GM23338 (cell line): Measurements from ENCODE around the gene CCNG1. TPM values are rescaled to one million over a fixed set of nuclear protein-coding genes. Genes with fewer than 3 reads are reported as not detected.

Experiments
- ATAC-seq: fragments of 200-7000 bp; cut with Tn5 transposase; 3 replicates; pipeline ENCODE4 v1.9.1; 2020
- DNase-seq: peaks from one replicate; pipeline ENCODE4 v3.0.0-alpha.2; 2015; ENCODE audit warnings: low spot score
- H2AFZ ChIP-seq: fragments of 200-600 bp; sonication (generic); 2 replicates; pipeline ENCODE4 v1.8.0; 2016; ENCODE audit warnings: antibody characterized with exemption, mild to moderate bottlenecking, moderate library complexity
- H3F3A ChIP-seq: fragments of 200-600 bp; sonication (generic); replicated peaks from 2 replicates; pipeline ENCODE4 v1.8.0; 2017; ENCODE audit warnings: antibody characterized with exemption, mixed run types, low read depth
- H3K27ac ChIP-seq: fragments of 200-600 bp; sonication (generic); 2 replicates; pipeline ENCODE4 v1.6.1; 2016; ENCODE audit warnings: low read depth
- H3K27me3 ChIP-seq: fragments of 200-600 bp; sonication (generic); 2 replicates; pipeline ENCODE4 v1.8.0; 2016; ENCODE audit warnings: mild to moderate bottlenecking, mixed run types, moderate library complexity; ENCODE audit not compliant: insufficient read depth
- H3K36me3 ChIP-seq: fragments of 200-600 bp; sonication (generic); 2 replicates; pipeline ENCODE4 v1.8.0; 2016; ENCODE audit warnings: mild to moderate bottlenecking; ENCODE audit not compliant: insufficient read depth
- H3K4me1 ChIP-seq: fragments of 200-600 bp; sonication (generic); 2 replicates; pipeline ENCODE4 v1.8.0; 2016; ENCODE audit warnings: mild to moderate bottlenecking, moderate library complexity; ENCODE audit not compliant: insufficient read depth
- H3K4me2 ChIP-seq: fragments of 200-600 bp; sonication (generic); 2 replicates; pipeline ENCODE4 v1.7.1; 2017; ENCODE audit warnings: mixed run types
- H3K4me3 ChIP-seq: fragments of 200-600 bp; sonication (generic); 2 replicates; pipeline ENCODE4 v1.6.1; 2016; ENCODE audit warnings: mixed run types
- H3K79me2 ChIP-seq: fragments of 200-600 bp; sonication (generic); replicated peaks from 2 replicates; pipeline ENCODE4 v1.8.0; 2017; ENCODE audit warnings: mild to moderate bottlenecking; ENCODE audit not compliant: insufficient read depth
- H3K9me2 ChIP-seq: fragments of 200-600 bp; sonication (generic); 2 replicates; pipeline ENCODE4 v1.8.0; 2017; ENCODE audit not compliant: insufficient read depth
- H4K20me1 ChIP-seq: fragments of 200-600 bp; sonication (generic); replicated peaks from 2 replicates; pipeline ENCODE4 v1.8.0; 2017; ENCODE audit warnings: mild to moderate bottlenecking; ENCODE audit not compliant: insufficient read depth
- H3K27ac Mint-ChIP-seq: 2 replicates; pipeline ENCODE4 v1.8.0; 2020; ENCODE audit warnings: inconsistent platforms, mild to moderate bottlenecking, moderate library complexity, mixed read lengths
- H3K27me3 Mint-ChIP-seq: 3 replicates; pipeline ENCODE4 v1.8.0; 2022; ENCODE audit warnings: low read depth, mild to moderate bottlenecking, moderate library complexity, mixed read lengths, inconsistent platforms; ENCODE audit not compliant: insufficient read depth, poor library complexity
- H3K36me3 Mint-ChIP-seq: 3 replicates; pipeline ENCODE4 v1.8.0; 2021; ENCODE audit warnings: low read depth, mild to moderate bottlenecking, inconsistent platforms, moderate library complexity, mixed read lengths
- H3K4me1 Mint-ChIP-seq: 3 replicates; pipeline ENCODE4 v1.8.0; 2020; ENCODE audit warnings: mild to moderate bottlenecking, inconsistent platforms, mixed read lengths
- H3K4me3 Mint-ChIP-seq: 3 replicates; pipeline ENCODE4 v1.8.0; 2021; ENCODE audit warnings: moderate library complexity, mild to moderate bottlenecking, inconsistent platforms, mixed read lengths
- H3K9me3 Mint-ChIP-seq: 3 replicates; pipeline ENCODE4 v1.8.0; 2020; ENCODE audit warnings: moderate library complexity, mild to moderate bottlenecking, inconsistent platforms, mixed read lengths
- CREB1 ChIP-seq: fragments of 250-450 bp; sonication (Bioruptor Pico); IDR thresholded peaks from 2 replicates; pipeline ENCODE4 v1.5.0; 2020; ENCODE audit warnings: low read depth, mild to moderate bottlenecking, moderate library complexity
- CTCF ChIP-seq, 2 experiments: fragments of 200-600 bp in 1 of 2; sonication (generic) in 1 of 2; conservative IDR thresholded peaks; 2 replicates each; pipeline versions ENCODE4 v1.5.1 to v1.6.1; 2016 to 2017; ENCODE audit warnings: antibody characterized with exemption in 2 of 2, low read depth in 2 of 2, mild to moderate bottlenecking in 2 of 2, moderate library complexity in 1 of 2
- ETS1 ChIP-seq: IDR thresholded peaks from 2 replicates; pipeline ENCODE4 v1.6.1; 2016; ENCODE audit warnings: antibody characterized with exemption
- EZH2 ChIP-seq: fragments of 200-600 bp; sonication (generic); IDR thresholded peaks from one replicate; pipeline ENCODE4 v1.8.0; 2017; ENCODE audit warnings: antibody characterized with exemption, mild to moderate bottlenecking, low read depth; ENCODE audit not compliant: unreplicated experiment
- EZH2phosphoT487 ChIP-seq: fragments of 200-600 bp; sonication (generic); IDR thresholded peaks from one replicate; pipeline ENCODE4 v1.8.1; 2018; ENCODE audit warnings: antibody characterized with exemption; ENCODE audit not compliant: unreplicated experiment
- JUNB ChIP-seq: IDR thresholded peaks from one replicate; pipeline ENCODE4 v1.6.1; 2016; ENCODE audit warnings: antibody characterized with exemption; ENCODE audit not compliant: unreplicated experiment
- NANOG ChIP-seq: IDR thresholded peaks from 2 replicates; pipeline ENCODE4 v1.6.1; 2016; ENCODE audit warnings: antibody characterized with exemption, borderline replicate concordance
- POLR2AphosphoS5 ChIP-seq: IDR thresholded peaks from 2 replicates; pipeline ENCODE4 v1.6.1; 2016; ENCODE audit warnings: antibody characterized with exemption, low read depth
- STAT1 ChIP-seq: IDR thresholded peaks from one replicate; pipeline ENCODE4 v1.6.1; 2016; ENCODE audit warnings: antibody characterized with exemption; ENCODE audit not compliant: unreplicated experiment
- ZNF114 ChIP-seq: fragments of 250-450 bp; sonication (Bioruptor Pico); IDR thresholded peaks from 2 replicates; pipeline ENCODE4 v1.5.0; 2020; ENCODE audit warnings: mild to moderate bottlenecking, moderate library complexity
- ZNF331 ChIP-seq: fragments of 250-450 bp; sonication (Bioruptor Pico); IDR thresholded peaks from 2 replicates; pipeline ENCODE4 v1.5.0; 2020; ENCODE audit warnings: low read depth, mild to moderate bottlenecking, moderate library complexity
- ZNF462 ChIP-seq: fragments of 250-450 bp; sonication (Bioruptor Pico); IDR thresholded peaks from 2 replicates; pipeline ENCODE4 v1.5.0; 2020; ENCODE audit warnings: mild to moderate bottlenecking, moderate library complexity
- polyA plus RNA-seq: library from polyadenylated mRNA; unstranded; fragments of >200 nt; fragmentation: Nextera tagmentation; extraction: Ambion mirVana; gene quantifications from 2 replicates; pipeline ENCODE4 v1.2.1, GENCODE V29; 2016
- total RNA-seq: library from RNA; depleted of rRNA; stranded (reverse); fragments of >200 nt; shearing (Covaris generic); gene quantifications from 2 replicates; pipeline ENCODE4 v1.2.3, GENCODE V29; 2014
- TF ChIP-seq, protein P1 (sequence below): IDR thresholded peaks from one replicate; pipeline ENCODE4 v1.6.1; 2018; ENCODE audit warnings: antibody characterized with exemption; ENCODE audit not compliant: unreplicated experiment

CCNG1 gene
- total and polyA plus RNA-seq, 2 experiments from 2014 or later, result 431 to 496 TPM

GRCh38 chr5:163402007-163402406 lies 35.4 kb upstream of the CCNG1 start:
- H3K9me3 Mint-ChIP-seq, result no peaks in the 10 kb centered on the region
- no peaks in the 10 kb centered on the region for H3F3A ChIP-seq
- no peak overlapping the region for H3K27ac ChIP-seq
- no peaks in the 10 kb centered on the region for H3K27me3 ChIP-seq
- no peak overlapping the region for H3K4me3 Mint-ChIP-seq
- no peak overlapping the region for H2AFZ ChIP-seq
- H3K27ac Mint-ChIP-seq, result no peak overlapping the region
- no peaks in the 10 kb centered on the region for H3K9me2 ChIP-seq
- H3K4me2 ChIP-seq, result no peak overlapping the region
- no peaks in the 10 kb centered on the region for H3K36me3 ChIP-seq
- H4K20me1 ChIP-seq, result no peaks in the 10 kb centered on the region
- peaks cover 1% of the 10 kb centered on the region; the same call in 2 of the 3 replicates for H3K4me1 Mint-ChIP-seq
- H3K79me2 ChIP-seq, result no peaks in the 10 kb centered on the region
- H3K4me3 ChIP-seq, result no peak overlapping the region
- no peaks in the 10 kb centered on the region for H3K27me3 Mint-ChIP-seq
- no peaks in the 10 kb centered on the region for H3K36me3 Mint-ChIP-seq
- DNase-seq (no peak), ATAC-seq (no peak)
- TF ChIP-seq POLR2AphosphoS5, result no peak
- no peak for TF ChIP-seq NANOG
- TF ChIP-seq ZNF331 (CRISPR knock-in tag), result no peak
- TF ChIP-seq EZH2phosphoT487, result no peak
- TF ChIP-seq ETS1, result no peak
- no peak for TF ChIP-seq CREB1 (CRISPR knock-in tag)
- TF ChIP-seq CTCF (conservative IDR thresholded peaks at IDR 0.05; ENCODE audit: low read depth in 2 of 2), result no peak
- TF ChIP-seq STAT1, result no peak
- TF ChIP-seq, protein P1, sequence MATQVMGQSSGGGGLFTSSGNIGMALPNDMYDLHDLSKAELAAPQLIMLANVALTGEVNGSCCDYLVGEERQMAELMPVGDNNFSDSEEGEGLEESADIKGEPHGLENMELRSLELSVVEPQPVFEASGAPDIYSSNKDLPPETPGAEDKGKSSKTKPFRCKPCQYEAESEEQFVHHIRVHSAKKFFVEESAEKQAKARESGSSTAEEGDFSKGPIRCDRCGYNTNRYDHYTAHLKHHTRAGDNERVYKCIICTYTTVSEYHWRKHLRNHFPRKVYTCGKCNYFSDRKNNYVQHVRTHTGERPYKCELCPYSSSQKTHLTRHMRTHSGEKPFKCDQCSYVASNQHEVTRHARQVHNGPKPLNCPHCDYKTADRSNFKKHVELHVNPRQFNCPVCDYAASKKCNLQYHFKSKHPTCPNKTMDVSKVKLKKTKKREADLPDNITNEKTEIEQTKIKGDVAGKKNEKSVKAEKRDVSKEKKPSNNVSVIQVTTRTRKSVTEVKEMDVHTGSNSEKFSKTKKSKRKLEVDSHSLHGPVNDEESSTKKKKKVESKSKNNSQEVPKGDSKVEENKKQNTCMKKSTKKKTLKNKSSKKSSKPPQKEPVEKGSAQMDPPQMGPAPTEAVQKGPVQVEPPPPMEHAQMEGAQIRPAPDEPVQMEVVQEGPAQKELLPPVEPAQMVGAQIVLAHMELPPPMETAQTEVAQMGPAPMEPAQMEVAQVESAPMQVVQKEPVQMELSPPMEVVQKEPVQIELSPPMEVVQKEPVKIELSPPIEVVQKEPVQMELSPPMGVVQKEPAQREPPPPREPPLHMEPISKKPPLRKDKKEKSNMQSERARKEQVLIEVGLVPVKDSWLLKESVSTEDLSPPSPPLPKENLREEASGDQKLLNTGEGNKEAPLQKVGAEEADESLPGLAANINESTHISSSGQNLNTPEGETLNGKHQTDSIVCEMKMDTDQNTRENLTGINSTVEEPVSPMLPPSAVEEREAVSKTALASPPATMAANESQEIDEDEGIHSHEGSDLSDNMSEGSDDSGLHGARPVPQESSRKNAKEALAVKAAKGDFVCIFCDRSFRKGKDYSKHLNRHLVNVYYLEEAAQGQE, result no peak
- no peak for TF ChIP-seq EZH2
- TF ChIP-seq ZNF114 (CRISPR knock-in tag), result no peak
- TF ChIP-seq JUNB, result no peak
- TF ChIP-seq ZNF462 (CRISPR knock-in tag), result no peak
- H3K4me1 ChIP-seq, result 0 out of 2 replicates have a peak, but pooled peaks cover 1% of the 10 kb centered on the region
